Measurements from ENCODE around the gene CUX1. TPM values are rescaled to one million over a fixed set of nuclear protein-coding genes. Genes with fewer than 3 reads are reported as not detected.

CUX1 gene
- total RNA-seq, 4 donors from 2014 or later, result 40.8 to 62.1 (median 43.8) TPM

DNA sequence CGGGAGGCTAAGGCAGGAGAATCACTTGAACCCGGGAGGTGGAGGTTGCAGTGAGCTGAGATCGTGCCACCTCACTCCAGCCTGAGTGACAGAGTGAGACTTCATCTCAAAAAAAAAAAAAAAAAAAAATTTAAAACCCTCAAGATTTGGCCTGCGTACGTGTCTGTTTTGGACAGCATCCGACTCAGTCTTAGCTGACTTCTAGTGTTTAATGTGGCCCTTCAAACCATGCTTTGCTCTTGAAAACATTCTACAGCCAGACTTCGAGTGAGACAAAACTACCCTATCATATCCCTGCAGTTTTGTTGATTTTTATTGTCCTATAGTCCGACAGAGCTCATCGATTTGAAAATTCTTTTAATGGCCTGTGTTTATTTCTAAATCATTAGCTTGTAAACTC lies 242.1 kb downstream of the CUX1 start:
- H3K4me3 ChIP-seq (ENCODE audit: low read depth, poor library complexity, severe bottlenecking), result no peak overlapping the region
- 93% methylated on average over 9 of the region's 9 CpGs for WGBS, 2 donors
- DNase-seq (ENCODE audit: low spot score in 2 of 2), result no peak
- intact Hi-C loops (cut with DNase I; ENCODE audit: low total_unique reads), result no loop called here
- TF ChIP-seq, protein P1, sequence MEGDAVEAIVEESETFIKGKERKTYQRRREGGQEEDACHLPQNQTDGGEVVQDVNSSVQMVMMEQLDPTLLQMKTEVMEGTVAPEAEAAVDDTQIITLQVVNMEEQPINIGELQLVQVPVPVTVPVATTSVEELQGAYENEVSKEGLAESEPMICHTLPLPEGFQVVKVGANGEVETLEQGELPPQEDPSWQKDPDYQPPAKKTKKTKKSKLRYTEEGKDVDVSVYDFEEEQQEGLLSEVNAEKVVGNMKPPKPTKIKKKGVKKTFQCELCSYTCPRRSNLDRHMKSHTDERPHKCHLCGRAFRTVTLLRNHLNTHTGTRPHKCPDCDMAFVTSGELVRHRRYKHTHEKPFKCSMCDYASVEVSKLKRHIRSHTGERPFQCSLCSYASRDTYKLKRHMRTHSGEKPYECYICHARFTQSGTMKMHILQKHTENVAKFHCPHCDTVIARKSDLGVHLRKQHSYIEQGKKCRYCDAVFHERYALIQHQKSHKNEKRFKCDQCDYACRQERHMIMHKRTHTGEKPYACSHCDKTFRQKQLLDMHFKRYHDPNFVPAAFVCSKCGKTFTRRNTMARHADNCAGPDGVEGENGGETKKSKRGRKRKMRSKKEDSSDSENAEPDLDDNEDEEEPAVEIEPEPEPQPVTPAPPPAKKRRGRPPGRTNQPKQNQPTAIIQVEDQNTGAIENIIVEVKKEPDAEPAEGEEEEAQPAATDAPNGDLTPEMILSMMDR (IDR thresholded peaks at IDR 0.05), result no peak
- TF ChIP-seq POLR2A (IDR thresholded peaks at IDR 0.05), result no peak

DNA sequence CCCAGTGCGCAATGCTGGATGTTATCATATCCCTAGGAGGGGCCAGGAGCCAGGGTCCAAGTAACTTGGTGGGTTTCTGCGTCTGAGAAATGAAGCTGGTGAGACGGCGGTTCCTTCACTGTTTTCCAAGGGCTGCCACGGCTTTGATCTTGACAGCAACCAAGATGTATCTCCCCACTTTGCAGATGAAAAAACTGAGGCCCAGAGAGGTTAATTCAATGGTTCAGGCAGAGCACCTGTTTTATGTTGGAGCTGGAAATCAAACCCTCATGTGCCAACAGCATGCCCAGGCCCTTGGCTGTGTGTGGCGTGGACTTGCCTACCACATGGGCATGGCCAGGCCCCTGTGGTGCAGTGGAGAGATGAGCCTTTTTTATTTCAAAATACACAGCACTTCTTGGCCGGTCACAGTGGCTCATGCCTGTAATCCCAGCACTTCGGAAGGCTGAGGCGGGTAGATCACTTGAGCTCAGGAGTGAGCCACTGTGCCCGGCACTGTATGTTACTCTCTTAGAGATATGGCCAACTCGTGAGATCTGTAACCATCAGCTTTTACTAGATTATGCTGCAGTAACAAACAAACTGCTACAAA lies 244.0 kb downstream of the CUX1 start:
- WGBS, 2 donors, result 86 to 96% methylated on average over 10 of the region's 11 CpGs
- H3K4me3 ChIP-seq (ENCODE audit: low read depth, poor library complexity, severe bottlenecking), result no peak overlapping the region
- intact Hi-C loops (cut with DNase I; ENCODE audit: low total_unique reads), result no loop called here
- DNase-seq (ENCODE audit: low spot score in 2 of 2), result no peak
- TF ChIP-seq POLR2A (IDR thresholded peaks at IDR 0.05), result no peak
- TF ChIP-seq, protein P1 (IDR thresholded peaks at IDR 0.05), result no peak

DNA sequence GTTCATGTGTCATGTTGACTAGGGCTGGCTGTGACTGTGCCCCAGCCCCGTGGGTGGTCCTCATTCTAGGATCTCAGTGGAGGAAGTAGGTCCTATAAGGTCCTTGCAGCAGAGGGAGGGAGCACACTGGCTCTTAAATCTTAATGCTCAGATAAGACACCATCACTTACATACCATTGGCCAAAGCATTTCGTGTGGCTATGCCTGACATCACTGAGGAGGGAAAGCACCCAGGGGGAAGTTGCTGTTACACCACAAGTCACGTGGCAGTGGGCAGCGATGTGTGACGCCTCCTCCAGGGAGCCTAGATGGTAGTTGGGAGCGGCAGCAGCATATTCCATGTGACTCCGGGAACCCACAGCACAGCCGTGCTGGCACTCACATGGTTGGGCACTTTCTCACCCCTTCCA lies 244.6 kb downstream of the CUX1 start:
- WGBS, 2 donors, result 86 to 87% methylated on average over 8 of the region's 8 CpGs

DNA sequence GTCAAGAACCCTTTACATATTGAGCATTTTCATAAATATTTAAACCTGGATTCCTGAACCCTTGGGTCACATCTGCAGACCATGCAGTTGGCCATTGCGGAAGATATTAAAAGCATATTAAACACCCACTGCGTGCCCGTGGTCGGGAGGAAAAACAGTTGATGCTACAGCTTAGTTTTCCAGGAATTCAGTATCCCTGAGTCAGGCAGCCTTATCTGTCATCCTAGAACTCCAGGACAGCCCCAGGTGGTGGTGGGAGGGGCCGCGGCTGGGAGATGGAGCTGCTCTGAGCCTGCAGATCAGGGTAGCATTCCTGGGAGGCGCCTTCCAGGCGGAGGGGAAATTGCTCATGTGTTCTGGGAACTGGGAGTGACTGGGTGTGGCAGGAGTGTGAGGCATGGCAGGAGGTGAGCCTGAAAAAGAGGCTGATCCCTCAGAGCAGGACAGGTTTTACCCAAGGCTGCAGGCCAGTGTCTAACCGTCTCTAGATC lies 246.3 kb downstream of the CUX1 start:
- DNase-seq (ENCODE audit: low spot score in 2 of 2), result peak in 1 of 2 donors; percentile 64
- no peak overlapping the region for H3K4me3 ChIP-seq (ENCODE audit: low read depth, poor library complexity, severe bottlenecking)
- intact Hi-C loops (cut with DNase I; ENCODE audit: low total_unique reads), result loop anchor here (2.0 kb wide), 1 partner anchor 357 kb away; no protein-coding TSS in a partner anchor
- TF ChIP-seq POLR2A (IDR thresholded peaks at IDR 0.05), result no peak
- TF ChIP-seq, protein P1 (IDR thresholded peaks at IDR 0.05), result no peak
- 37 to 43% methylated on average over 9 of the region's 9 CpGs for WGBS, 2 donors

More for the DNA sequence above, 244.6 kb downstream of the CUX1 start:
- no peak overlapping the region for H3K4me3 ChIP-seq (ENCODE audit: low read depth, poor library complexity, severe bottlenecking)
- no peak for TF ChIP-seq POLR2A (IDR thresholded peaks at IDR 0.05)
- TF ChIP-seq, protein P1 (IDR thresholded peaks at IDR 0.05), result no peak
- DNase-seq (ENCODE audit: low spot score in 2 of 2), result no peak
- intact Hi-C loops (cut with DNase I; ENCODE audit: low total_unique reads), result no loop called here

DNA sequence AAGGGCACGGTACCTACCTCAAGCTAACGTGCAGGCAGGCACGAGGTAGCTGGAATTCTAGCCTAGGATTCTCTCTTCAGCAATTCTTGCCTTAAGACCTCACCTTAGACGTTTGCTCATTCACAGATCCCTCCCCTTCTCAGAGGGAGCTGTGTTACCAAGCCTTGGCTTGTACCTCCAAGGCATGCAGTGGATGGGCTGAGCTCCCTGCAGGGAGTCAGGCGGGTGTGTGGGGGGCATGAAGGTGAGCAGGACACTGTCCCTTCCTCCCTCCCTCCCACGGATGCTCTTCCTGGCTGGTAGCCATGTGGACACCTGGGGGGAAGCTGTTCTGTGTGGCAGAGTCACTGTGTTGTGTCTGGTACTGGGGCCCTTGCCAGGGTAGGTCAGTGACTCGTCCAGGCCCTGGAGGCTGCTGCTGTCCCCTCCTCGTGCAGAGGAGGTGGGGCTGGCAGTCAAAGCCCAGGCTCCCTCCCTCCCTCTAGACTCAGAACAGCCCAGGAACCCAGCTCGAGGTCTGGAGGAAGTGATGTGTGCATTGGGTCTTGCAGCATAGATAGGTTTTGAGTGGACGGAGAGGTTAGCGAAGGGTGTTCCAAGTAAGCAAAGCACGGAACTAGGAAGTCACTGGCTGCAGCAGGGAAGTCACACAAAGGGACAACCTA lies 247.1 kb downstream of the CUX1 start:
- WGBS, 2 donors, result 48 to 52% methylated on average over 9 to 12 of the region's 12 CpGs
- DNase-seq (ENCODE audit: low spot score in 2 of 2), result peak in 1 of 2 donors; percentile 81
- TF ChIP-seq, protein P1 (IDR thresholded peaks at IDR 0.05), result no peak
- no peak for TF ChIP-seq POLR2A (IDR thresholded peaks at IDR 0.05)
- intact Hi-C loops (cut with DNase I; ENCODE audit: low total_unique reads), result loop anchor here (2.0 kb wide), 1 partner anchor 358 kb away; no protein-coding TSS in a partner anchor
- no peak overlapping the region for H3K4me3 ChIP-seq (ENCODE audit: low read depth, poor library complexity, severe bottlenecking)

Measured in lower leg skin (tissue), 4 donors.